Fibroblast of pulmonary artery (primary cell): Measurements from ENCODE around the gene KDM2A.

Experiments used
- DNase-seq: peaks from one replicate; pipeline ENCODE4 v3.0.0-alpha.2; 2010; ENCODE audit warnings: low read depth
- H3K4me3 ChIP-seq: replicated peaks from 2 replicates; pipeline ENCODE4 v1.5.1; 2011; ENCODE audit warnings: low read depth, mild to moderate bottlenecking, control low read depth, low read length, moderate library complexity
- CTCF ChIP-seq: IDR thresholded peaks from 2 replicates; pipeline ENCODE4 v1.5.1; 2011; ENCODE audit warnings: mild to moderate bottlenecking, control low read depth, low read length, inconsistent platforms; ENCODE audit errors: missing control alignments

The KDM2A gene

GRCh38 chr11:67274768-67275605, 155.9 kb downstream of the KDM2A start:
- no peak overlapping the region for H3K4me3 ChIP-seq
- DNase-seq: no peak
- TF ChIP-seq CTCF: no peak

- no peak for TF ChIP-seq CTCF
- no peak for DNase-seq
- no peak overlapping the region for H3K4me3 ChIP-seq
These were observed 156.7 kb downstream of the KDM2A start for GRCh38 chr11:67275606-67276409.

GRCh38 chr11:67276781-67277230, 157.7 kb downstream of the KDM2A start:
- peak overlapping the region; percentile 29 for H3K4me3 ChIP-seq
- TF ChIP-seq CTCF: peak; percentile 6
- peak; percentile 33 for DNase-seq

- peak; percentile 82 for DNase-seq
These were observed 158.3 kb downstream of the KDM2A start for GRCh38 chr11:67277231-67277961.

GRCh38 chr11:67278135-67278938, 159.3 kb downstream of the KDM2A start:
- no peak for TF ChIP-seq CTCF
- DNase-seq: no peak
- H3K4me3 ChIP-seq: no peak overlapping the region

More at GRCh38 chr11:67277231-67277961, 158.3 kb downstream of the KDM2A start:
- TF ChIP-seq CTCF: no peak
- peak overlapping the region; percentile 29 for H3K4me3 ChIP-seq
